ENCODE data around the gene NSF.

DNA sequence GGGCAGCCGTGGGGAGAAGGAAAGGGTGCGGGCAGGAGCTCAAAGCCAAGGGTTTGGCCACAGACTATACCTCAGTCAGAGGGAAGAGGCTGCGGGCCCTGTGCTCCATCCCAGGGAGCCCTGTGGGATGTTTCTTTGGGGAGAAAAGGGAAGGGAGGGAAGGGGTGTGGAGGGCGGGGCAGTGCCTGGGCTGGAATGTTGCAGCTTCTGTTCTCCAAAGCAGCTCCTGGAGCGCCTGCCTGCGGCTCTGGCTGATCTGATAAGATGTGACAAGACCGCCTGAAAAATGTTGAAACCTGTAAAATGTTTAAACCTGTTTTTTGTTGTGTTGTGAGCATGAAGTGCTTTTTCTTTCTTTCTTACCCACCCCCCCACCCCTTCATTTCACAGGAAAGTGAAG, 195.2 kb downstream of the NSF start:
- no peak for TF ChIP-seq POLR2A (IDR thresholded peaks at IDR 0.05; ENCODE audit: low read depth, low read length)
- TF ChIP-seq, protein P1, sequence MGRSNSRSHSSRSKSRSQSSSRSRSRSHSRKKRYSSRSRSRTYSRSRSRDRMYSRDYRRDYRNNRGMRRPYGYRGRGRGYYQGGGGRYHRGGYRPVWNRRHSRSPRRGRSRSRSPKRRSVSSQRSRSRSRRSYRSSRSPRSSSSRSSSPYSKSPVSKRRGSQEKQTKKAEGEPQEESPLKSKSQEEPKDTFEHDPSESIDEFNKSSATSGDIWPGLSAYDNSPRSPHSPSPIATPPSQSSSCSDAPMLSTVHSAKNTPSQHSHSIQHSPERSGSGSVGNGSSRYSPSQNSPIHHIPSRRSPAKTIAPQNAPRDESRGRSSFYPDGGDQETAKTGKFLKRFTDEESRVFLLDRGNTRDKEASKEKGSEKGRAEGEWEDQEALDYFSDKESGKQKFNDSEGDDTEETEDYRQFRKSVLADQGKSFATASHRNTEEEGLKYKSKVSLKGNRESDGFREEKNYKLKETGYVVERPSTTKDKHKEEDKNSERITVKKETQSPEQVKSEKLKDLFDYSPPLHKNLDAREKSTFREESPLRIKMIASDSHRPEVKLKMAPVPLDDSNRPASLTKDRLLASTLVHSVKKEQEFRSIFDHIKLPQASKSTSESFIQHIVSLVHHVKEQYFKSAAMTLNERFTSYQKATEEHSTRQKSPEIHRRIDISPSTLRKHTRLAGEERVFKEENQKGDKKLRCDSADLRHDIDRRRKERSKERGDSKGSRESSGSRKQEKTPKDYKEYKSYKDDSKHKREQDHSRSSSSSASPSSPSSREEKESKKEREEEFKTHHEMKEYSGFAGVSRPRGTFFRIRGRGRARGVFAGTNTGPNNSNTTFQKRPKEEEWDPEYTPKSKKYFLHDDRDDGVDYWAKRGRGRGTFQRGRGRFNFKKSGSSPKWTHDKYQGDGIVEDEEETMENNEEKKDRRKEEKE (IDR thresholded peaks at IDR 0.05): no peak
- TF ChIP-seq, protein P2, sequence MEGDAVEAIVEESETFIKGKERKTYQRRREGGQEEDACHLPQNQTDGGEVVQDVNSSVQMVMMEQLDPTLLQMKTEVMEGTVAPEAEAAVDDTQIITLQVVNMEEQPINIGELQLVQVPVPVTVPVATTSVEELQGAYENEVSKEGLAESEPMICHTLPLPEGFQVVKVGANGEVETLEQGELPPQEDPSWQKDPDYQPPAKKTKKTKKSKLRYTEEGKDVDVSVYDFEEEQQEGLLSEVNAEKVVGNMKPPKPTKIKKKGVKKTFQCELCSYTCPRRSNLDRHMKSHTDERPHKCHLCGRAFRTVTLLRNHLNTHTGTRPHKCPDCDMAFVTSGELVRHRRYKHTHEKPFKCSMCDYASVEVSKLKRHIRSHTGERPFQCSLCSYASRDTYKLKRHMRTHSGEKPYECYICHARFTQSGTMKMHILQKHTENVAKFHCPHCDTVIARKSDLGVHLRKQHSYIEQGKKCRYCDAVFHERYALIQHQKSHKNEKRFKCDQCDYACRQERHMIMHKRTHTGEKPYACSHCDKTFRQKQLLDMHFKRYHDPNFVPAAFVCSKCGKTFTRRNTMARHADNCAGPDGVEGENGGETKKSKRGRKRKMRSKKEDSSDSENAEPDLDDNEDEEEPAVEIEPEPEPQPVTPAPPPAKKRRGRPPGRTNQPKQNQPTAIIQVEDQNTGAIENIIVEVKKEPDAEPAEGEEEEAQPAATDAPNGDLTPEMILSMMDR (IDR thresholded peaks at IDR 0.05 in 2 of 3, conservative IDR thresholded peaks at IDR 0.05 in 1 of 3; ENCODE audit: control insufficient read depth in 2 of 3, extremely low read depth in 1 of 3, insufficient read depth in 1 of 3, low read depth in 3 of 3, low read length in 3 of 3): no peak
- TF ChIP-seq, protein P3, sequence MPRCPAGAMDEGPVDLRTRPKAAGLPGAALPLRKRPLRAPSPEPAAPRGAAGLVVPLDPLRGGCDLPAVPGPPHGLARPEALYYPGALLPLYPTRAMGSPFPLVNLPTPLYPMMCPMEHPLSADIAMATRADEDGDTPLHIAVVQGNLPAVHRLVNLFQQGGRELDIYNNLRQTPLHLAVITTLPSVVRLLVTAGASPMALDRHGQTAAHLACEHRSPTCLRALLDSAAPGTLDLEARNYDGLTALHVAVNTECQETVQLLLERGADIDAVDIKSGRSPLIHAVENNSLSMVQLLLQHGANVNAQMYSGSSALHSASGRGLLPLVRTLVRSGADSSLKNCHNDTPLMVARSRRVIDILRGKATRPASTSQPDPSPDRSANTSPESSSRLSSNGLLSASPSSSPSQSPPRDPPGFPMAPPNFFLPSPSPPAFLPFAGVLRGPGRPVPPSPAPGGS (IDR thresholded peaks at IDR 0.05; ENCODE audit: borderline replicate concordance, insufficient read depth, low read depth, low read length, poor library complexity, severe bottlenecking): no peak
- TF ChIP-seq, protein P4, sequence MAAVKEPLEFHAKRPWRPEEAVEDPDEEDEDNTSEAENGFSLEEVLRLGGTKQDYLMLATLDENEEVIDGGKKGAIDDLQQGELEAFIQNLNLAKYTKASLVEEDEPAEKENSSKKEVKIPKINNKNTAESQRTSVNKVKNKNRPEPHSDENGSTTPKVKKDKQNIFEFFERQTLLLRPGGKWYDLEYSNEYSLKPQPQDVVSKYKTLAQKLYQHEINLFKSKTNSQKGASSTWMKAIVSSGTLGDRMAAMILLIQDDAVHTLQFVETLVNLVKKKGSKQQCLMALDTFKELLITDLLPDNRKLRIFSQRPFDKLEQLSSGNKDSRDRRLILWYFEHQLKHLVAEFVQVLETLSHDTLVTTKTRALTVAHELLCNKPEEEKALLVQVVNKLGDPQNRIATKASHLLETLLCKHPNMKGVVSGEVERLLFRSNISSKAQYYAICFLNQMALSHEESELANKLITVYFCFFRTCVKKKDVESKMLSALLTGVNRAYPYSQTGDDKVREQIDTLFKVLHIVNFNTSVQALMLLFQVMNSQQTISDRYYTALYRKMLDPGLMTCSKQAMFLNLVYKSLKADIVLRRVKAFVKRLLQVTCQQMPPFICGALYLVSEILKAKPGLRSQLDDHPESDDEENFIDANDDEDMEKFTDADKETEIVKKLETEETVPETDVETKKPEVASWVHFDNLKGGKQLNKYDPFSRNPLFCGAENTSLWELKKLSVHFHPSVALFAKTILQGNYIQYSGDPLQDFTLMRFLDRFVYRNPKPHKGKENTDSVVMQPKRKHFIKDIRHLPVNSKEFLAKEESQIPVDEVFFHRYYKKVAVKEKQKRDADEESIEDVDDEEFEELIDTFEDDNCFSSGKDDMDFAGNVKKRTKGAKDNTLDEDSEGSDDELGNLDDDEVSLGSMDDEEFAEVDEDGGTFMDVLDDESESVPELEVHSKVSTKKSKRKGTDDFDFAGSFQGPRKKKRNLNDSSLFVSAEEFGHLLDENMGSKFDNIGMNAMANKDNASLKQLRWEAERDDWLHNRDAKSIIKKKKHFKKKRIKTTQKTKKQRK (IDR thresholded peaks at IDR 0.05; ENCODE audit: low read depth, low read length): no peak
- TF ChIP-seq TCF7 (IDR thresholded peaks at IDR 0.05; ENCODE audit: borderline replicate concordance): no peak
- no peak for TF ChIP-seq ZNF217 (IDR thresholded peaks at IDR 0.05)
- TF ChIP-seq EZH2 (IDR thresholded peaks at IDR 0.05; ENCODE audit: borderline replicate concordance, control insufficient read depth, low read depth, low read length): no peak
- no peak for TF ChIP-seq CEBPB (IDR thresholded peaks at IDR 0.05; ENCODE audit: borderline replicate concordance in 1 of 2, low read depth in 2 of 2, low read length in 2 of 2)
- TF ChIP-seq CHD1 (IDR thresholded peaks at IDR 0.05; ENCODE audit: low read depth, low read length): no peak
- no peak for TF ChIP-seq YY1 (IDR thresholded peaks at IDR 0.05; ENCODE audit: low read depth, low read length)

All from GM12878 (cell line).